SU-DHL-6 (cell line): ENCODE data around the gene CYSTM1.

Experiments
- H2AFZ ChIP-seq: fragments of 200-600 bp; sonication (generic); 2 replicates; pipeline ENCODE4 v1.6.1; 2014; ENCODE audit warnings: low read depth, mild to moderate bottlenecking, moderate library complexity, mixed read lengths, antibody characterized with exemption, low read length; ENCODE audit not compliant: severe bottlenecking
- H3F3A ChIP-seq: fragments of 200-600 bp; shearing (Covaris generic); 2 replicates; pipeline ENCODE4 v1.6.0; 2016; ENCODE audit warnings: antibody characterized with exemption, mild to moderate bottlenecking; ENCODE audit not compliant: insufficient read depth
- H3K27ac ChIP-seq: fragments of 200-600 bp; sonication (generic); 2 replicates; pipeline ENCODE4 v1.5.1; 2016; ENCODE audit warnings: low read depth, mild to moderate bottlenecking, low read length, moderate library complexity, mixed read lengths
- H3K27me3 ChIP-seq: fragments of 200-600 bp; sonication (generic), shearing (Covaris generic); 2 replicates; pipeline ENCODE4 v1.6.0; 2014; ENCODE audit warnings: mild to moderate bottlenecking, low read length
- H3K36me3 ChIP-seq: fragments of 200-600 bp; sonication (generic); 2 replicates; pipeline ENCODE4 v1.6.1; 2014; ENCODE audit warnings: mild to moderate bottlenecking, low read length, mixed read lengths
- H3K4me2 ChIP-seq: fragments of 300-600, 200-600 bp; shearing (Covaris generic), sonication (generic); 2 replicates; pipeline ENCODE4 v1.6.0; 2014; ENCODE audit warnings: low read length, low read depth, mild to moderate bottlenecking; ENCODE audit not compliant: poor library complexity, severe bottlenecking
- H3K4me3 ChIP-seq: fragments of 200-600 bp; sonication (generic); 2 replicates; pipeline ENCODE4 v1.5.1; 2014; ENCODE audit warnings: antibody characterized with exemption, low read length, mild to moderate bottlenecking, mixed read lengths; ENCODE audit not compliant: insufficient read depth, poor library complexity, severe bottlenecking
- H3K79me2 ChIP-seq: fragments of 200-600 bp; sonication (generic); 2 replicates; pipeline ENCODE4 v1.6.1; 2014; ENCODE audit warnings: mild to moderate bottlenecking, low read length, moderate library complexity; ENCODE audit not compliant: insufficient read depth
- H3K9ac ChIP-seq: fragments of 200-600 bp; sonication (generic); 2 replicates; pipeline ENCODE4 v1.7.0; 2014; ENCODE audit warnings: mild to moderate bottlenecking, low read length
- H3K9me2 ChIP-seq: fragments of 200-600 bp; sonication (generic); replicated peaks from 2 replicates; pipeline ENCODE4 v1.6.1; 2014; ENCODE audit warnings: low read length; ENCODE audit not compliant: insufficient read depth
- H3K9me3 ChIP-seq: fragments of 200-600 bp; sonication (generic); 2 replicates; pipeline ENCODE4 v1.6.1; 2014; ENCODE audit warnings: low read length, mixed read lengths; ENCODE audit not compliant: insufficient read depth
- H4K20me1 ChIP-seq: fragments of 200-600 bp; sonication (generic); 2 replicates; pipeline ENCODE4 v1.6.1; 2014; ENCODE audit warnings: low read depth, mild to moderate bottlenecking, antibody characterized with exemption, low read length, moderate library complexity, mixed read lengths
- EZH2phosphoT487 ChIP-seq: fragments of 200-600 bp; sonication (generic), shearing (Covaris generic); conservative IDR thresholded peaks from 2 replicates; pipeline ENCODE4 v1.6.1; 2018; ENCODE audit warnings: mild to moderate bottlenecking, antibody characterized with exemption, low read length, moderate library complexity, mixed read lengths
- TF ChIP-seq, protein P1 (sequence below): fragments of 200-600 bp; sonication (generic); IDR thresholded peaks from one replicate; pipeline ENCODE4 v1.5.1; 2017; ENCODE audit warnings: antibody characterized with exemption, mild to moderate bottlenecking, low read length, moderate library complexity; ENCODE audit not compliant: insufficient read depth, poor library complexity, severe bottlenecking

The CYSTM1 gene

GRCh38 chr5:140202610-140203009 is 27.6 kb downstream of the CYSTM1 start:
- Histone ChIP-seq H3K27ac (no peak overlapping the region), H3K9ac (no peak overlapping the region), H3K79me2 (no peaks in the 10 kb centered on the region), H3K4me2 (no peak overlapping the region), H3K9me3 (no peaks in the 10 kb centered on the region), H3F3A (no peaks in the 10 kb centered on the region), H2AFZ (no peak overlapping the region), H4K20me1 (no peaks in the 10 kb centered on the region), H3K36me3 (no peaks in the 10 kb centered on the region), H3K9me2 (no peaks in the 10 kb centered on the region), H3K27me3 (no peaks in the 10 kb centered on the region), H3K4me3 (no peak overlapping the region)
- TF ChIP-seq EZH2phosphoT487 = no peak
- TF ChIP-seq, protein P1, sequence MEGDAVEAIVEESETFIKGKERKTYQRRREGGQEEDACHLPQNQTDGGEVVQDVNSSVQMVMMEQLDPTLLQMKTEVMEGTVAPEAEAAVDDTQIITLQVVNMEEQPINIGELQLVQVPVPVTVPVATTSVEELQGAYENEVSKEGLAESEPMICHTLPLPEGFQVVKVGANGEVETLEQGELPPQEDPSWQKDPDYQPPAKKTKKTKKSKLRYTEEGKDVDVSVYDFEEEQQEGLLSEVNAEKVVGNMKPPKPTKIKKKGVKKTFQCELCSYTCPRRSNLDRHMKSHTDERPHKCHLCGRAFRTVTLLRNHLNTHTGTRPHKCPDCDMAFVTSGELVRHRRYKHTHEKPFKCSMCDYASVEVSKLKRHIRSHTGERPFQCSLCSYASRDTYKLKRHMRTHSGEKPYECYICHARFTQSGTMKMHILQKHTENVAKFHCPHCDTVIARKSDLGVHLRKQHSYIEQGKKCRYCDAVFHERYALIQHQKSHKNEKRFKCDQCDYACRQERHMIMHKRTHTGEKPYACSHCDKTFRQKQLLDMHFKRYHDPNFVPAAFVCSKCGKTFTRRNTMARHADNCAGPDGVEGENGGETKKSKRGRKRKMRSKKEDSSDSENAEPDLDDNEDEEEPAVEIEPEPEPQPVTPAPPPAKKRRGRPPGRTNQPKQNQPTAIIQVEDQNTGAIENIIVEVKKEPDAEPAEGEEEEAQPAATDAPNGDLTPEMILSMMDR = no peak

DNA sequence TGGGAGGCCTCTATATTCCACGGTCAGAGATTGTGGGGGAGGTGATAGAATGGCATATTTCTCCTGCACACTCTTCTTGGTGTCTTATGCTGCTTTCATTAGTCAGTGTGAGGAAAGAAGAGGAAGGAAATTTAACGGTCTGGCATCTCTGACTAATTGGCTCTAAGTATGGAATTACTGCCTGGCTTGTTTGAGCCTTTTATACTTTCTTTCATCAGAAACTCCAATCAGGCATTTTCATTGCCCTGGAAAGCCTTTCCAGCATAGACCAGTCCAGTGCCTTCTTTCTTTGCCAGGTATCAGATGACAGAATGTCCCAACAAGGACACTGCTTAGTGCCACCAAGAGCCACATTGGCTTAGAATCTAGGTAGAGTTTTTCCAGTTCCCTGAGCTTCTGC is 30.2 kb downstream of the CYSTM1 start:
- Histone ChIP-seq H3K9ac (no peak overlapping the region), H2AFZ (no peak overlapping the region), H3F3A (no peaks in the 10 kb centered on the region), H3K27me3 (no peaks in the 10 kb centered on the region), H3K79me2 (no peaks in the 10 kb centered on the region), H3K27ac (no peak overlapping the region), H3K36me3 (no peaks in the 10 kb centered on the region), H3K9me3 (no peaks in the 10 kb centered on the region), H3K4me2 (no peak overlapping the region), H3K4me3 (no peak overlapping the region), H4K20me1 (no peaks in the 10 kb centered on the region), H3K9me2 (no peaks in the 10 kb centered on the region)
- TF ChIP-seq EZH2phosphoT487 = no peak
- TF ChIP-seq, protein P1 = no peak

- Histone ChIP-seq H3K4me3 (no peak overlapping the region), H2AFZ (no peak overlapping the region), H3K27me3 (no peaks in the 10 kb centered on the region), H3K27ac (no peak overlapping the region), H3K79me2 (no peaks in the 10 kb centered on the region), H3K9me3 (no peaks in the 10 kb centered on the region), H3K9me2 (no peaks in the 10 kb centered on the region), H3K36me3 (no peaks in the 10 kb centered on the region), H3F3A (no peaks in the 10 kb centered on the region), H3K9ac (no peak overlapping the region), H4K20me1 (no peaks in the 10 kb centered on the region), H3K4me2 (no peak overlapping the region)
- TF ChIP-seq, protein P1 = no peak
- no peak for TF ChIP-seq EZH2phosphoT487
Observed at GRCh38 chr5:140205952-140206351, 31.0 kb downstream of the CYSTM1 start.
